Measurements from ENCODE around the gene ZMYM2. TPM values are rescaled to one million over a fixed set of nuclear protein-coding genes. Genes with fewer than 3 reads are reported as not detected.

The ZMYM2 gene
- total RNA-seq, 1 donor from 2014 or later = 61.1 TPM

DNA sequence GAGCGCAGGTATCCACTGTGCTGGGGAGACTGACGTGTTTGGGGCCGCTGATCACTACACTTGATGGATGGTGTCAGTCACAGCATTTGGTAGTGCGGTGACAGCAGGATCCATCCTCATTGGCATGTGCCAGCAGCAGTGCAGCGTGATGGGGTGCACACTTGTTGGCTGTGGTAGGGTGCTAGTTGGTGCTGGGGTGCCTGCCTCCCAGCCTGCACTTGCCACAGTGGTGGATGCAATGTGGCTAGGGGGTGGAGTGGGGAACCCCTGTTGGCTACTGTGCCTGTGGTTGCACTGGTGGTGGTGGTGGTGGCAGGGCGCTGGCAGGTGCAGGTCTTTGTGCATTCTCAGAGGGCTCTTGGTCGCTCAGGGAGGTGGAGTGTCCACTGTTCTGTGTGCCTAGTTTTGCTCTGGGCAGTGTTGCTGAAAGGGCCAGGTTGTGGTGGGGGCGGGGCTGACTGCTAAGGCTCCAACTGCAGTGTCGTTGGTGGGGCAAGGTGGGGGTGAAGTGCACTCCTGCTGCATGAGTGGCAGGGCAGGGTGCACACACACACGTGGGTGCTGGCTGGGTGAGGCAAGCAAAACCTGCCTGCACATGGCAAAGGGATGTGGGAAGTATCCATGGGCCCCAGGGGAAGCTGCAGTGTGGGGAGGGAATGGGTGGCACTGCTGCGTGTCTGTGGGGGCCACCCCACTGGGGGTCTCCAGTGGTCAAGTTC lies 84.8 kb downstream of the ZMYM2 start:
- H3K27me3 ChIP-seq (ENCODE audit: control insufficient read depth, insufficient read depth, low read length) = no peaks in the 10 kb centered on the region
- H3K4me3 ChIP-seq (ENCODE audit: low read depth, low read length) = no peak overlapping the region
- TF ChIP-seq, protein P1, sequence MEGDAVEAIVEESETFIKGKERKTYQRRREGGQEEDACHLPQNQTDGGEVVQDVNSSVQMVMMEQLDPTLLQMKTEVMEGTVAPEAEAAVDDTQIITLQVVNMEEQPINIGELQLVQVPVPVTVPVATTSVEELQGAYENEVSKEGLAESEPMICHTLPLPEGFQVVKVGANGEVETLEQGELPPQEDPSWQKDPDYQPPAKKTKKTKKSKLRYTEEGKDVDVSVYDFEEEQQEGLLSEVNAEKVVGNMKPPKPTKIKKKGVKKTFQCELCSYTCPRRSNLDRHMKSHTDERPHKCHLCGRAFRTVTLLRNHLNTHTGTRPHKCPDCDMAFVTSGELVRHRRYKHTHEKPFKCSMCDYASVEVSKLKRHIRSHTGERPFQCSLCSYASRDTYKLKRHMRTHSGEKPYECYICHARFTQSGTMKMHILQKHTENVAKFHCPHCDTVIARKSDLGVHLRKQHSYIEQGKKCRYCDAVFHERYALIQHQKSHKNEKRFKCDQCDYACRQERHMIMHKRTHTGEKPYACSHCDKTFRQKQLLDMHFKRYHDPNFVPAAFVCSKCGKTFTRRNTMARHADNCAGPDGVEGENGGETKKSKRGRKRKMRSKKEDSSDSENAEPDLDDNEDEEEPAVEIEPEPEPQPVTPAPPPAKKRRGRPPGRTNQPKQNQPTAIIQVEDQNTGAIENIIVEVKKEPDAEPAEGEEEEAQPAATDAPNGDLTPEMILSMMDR (IDR thresholded peaks at IDR 0.05; ENCODE audit: insufficient read depth, low read length, severe bottlenecking) = no peak
- DNase-seq (ENCODE audit: low read depth) = no peak
- H3K36me3 ChIP-seq (ENCODE audit: control insufficient read depth, insufficient read depth, low read length) = peaks cover 7% of the 10 kb centered on the region
- FAIRE-seq = no peak

DNA sequence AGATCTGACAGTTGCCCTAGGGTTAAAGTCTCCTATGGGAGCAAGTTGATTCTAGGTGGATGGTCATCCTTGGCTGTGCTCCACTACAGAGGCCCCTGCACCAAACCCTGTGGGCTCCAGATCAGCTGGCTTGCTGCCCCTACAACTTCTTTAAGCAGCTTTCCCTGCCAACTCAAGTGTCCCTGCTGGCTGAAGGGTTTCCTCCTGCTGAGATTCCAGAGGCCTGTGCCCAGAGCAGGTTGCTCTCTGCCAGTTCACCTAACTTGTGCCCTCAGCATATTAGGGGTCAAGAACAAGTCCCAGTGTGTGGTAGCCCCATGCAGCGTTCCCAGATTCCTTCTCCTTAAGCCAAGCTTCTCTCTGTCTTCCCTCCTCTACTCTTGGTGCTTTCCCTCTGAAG lies 85.6 kb downstream of the ZMYM2 start:
- no peak for DNase-seq (ENCODE audit: low read depth)
- TF ChIP-seq, protein P1 (IDR thresholded peaks at IDR 0.05; ENCODE audit: insufficient read depth, low read length, severe bottlenecking) = no peak
- peaks cover 7% of the 10 kb centered on the region for H3K36me3 ChIP-seq (ENCODE audit: control insufficient read depth, insufficient read depth, low read length)
- H3K27me3 ChIP-seq (ENCODE audit: control insufficient read depth, insufficient read depth, low read length) = no peaks in the 10 kb centered on the region
- H3K4me3 ChIP-seq (ENCODE audit: low read depth, low read length) = no peak overlapping the region
- no peak for FAIRE-seq

DNA sequence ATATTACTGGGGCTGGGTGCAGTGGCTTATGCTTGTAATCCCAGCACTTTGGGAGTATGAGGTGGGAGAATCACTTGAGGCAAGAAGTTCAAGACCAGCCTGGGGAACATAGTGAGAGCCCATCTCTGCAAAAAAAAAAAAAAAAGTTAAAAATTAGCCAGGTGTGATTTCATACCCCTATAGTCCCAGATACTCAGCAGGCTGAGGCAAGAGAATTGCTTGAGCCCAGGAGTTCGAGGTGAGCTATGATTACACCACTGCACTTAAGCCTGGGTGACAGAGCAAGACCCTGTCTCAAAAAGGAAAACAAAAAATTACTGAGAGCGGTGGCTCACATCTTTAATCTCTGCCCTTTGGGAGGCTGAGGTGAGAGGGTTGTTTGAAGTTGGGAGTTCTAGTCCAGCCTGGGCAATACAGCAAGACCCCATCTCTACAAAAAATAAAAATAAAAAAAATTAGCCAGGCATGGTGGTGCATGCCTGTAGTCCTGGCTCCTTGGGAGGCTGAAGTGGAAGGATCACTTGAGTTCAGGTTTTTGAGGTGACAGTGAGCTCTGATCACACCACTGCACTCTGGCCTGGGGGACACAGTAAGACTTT lies 87.5 kb downstream of the ZMYM2 start:
- Histone ChIP-seq H3K36me3 (ENCODE audit: control insufficient read depth, insufficient read depth, low read length) (peaks cover 7% of the 10 kb centered on the region), H3K27me3 (ENCODE audit: control insufficient read depth, insufficient read depth, low read length) (no peaks in the 10 kb centered on the region), H3K4me3 (ENCODE audit: low read depth, low read length) (no peak overlapping the region)
- no peak for FAIRE-seq
- TF ChIP-seq, protein P1 (IDR thresholded peaks at IDR 0.05; ENCODE audit: insufficient read depth, low read length, severe bottlenecking) = no peak
- DNase-seq (ENCODE audit: low read depth) = no peak

DNA sequence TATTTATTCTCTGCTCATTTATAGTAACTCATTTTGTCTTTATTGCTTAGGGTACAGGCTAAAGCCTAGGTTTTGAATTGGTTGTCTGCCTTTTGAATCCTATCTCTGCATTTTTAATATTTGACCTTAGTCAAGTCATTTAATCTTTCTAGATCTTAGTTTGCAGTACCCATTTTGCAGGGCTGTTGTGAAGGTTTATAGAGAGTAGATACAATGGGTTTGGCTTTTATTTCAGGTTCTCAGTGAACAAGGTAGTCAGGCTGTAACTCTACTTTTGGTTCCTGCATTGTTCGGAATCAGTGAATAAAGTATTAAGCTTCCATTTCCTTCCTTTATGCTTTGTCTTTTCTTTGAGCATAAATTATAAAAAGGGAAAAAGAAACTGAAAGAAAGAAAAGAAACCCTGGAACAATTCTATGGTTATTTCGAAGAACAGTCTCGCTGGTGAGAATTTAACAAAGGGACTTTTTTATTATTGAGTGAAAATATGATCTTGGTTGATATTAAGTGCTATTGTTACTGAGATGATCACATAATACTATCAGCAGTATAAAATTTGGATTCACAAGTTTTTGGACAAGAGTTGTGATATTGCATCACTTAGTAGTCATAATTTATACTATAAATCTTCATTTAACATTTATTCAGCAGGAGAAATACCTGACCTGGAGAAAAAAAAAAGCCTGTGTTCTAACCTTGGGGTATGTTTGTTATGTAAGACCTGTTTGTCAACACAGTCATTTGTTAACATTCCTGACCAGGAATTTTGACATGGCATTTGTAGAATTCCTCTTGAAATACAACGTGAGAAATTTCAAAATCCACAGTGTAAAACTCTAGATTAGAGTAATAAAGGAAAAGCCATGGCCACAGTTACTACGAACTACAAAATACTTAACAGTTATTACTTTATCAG lies 91.3 kb downstream of the ZMYM2 start:
- DNase-seq (ENCODE audit: low read depth) (no peak), FAIRE-seq (no peak)
- Histone ChIP-seq H3K36me3 (ENCODE audit: control insufficient read depth, insufficient read depth, low read length) (peaks cover 5% of the 10 kb centered on the region), H3K4me3 (ENCODE audit: low read depth, low read length) (no peak overlapping the region), H3K27me3 (ENCODE audit: control insufficient read depth, insufficient read depth, low read length) (no peaks in the 10 kb centered on the region)
- TF ChIP-seq, protein P1 (IDR thresholded peaks at IDR 0.05; ENCODE audit: insufficient read depth, low read length, severe bottlenecking) = no peak

GRCh38 chr13:20051366-20051765 lies 92.8 kb downstream of the ZMYM2 start:
- DNase-seq (ENCODE audit: low read depth) (no peak), FAIRE-seq (no peak)
- Histone ChIP-seq H3K36me3 (ENCODE audit: control insufficient read depth, insufficient read depth, low read length) (peaks cover 3% of the 10 kb centered on the region), H3K27me3 (ENCODE audit: control insufficient read depth, insufficient read depth, low read length) (no peaks in the 10 kb centered on the region), H3K4me3 (ENCODE audit: low read depth, low read length) (no peak overlapping the region)
- TF ChIP-seq, protein P1 (IDR thresholded peaks at IDR 0.05; ENCODE audit: insufficient read depth, low read length, severe bottlenecking) = no peak
